HG03135 (cell line): ENCODE measurements around the gene ERRFI1.
"Not testable (repeated sequence)": the region's sequence is repeated elsewhere in the genome, so short reads cannot be mapped to it uniquely, and the experiment has no call there.

ENCODE experiments used
- ATAC-seq: cut with Tn5 transposase; IDR thresholded peaks from one replicate; pipeline ENCODE4 v1.9.1; 2021; ENCODE audit warnings: mild to moderate bottlenecking, moderate library complexity; ENCODE audit not compliant: unreplicated experiment

Gene ERRFI1

DNA sequence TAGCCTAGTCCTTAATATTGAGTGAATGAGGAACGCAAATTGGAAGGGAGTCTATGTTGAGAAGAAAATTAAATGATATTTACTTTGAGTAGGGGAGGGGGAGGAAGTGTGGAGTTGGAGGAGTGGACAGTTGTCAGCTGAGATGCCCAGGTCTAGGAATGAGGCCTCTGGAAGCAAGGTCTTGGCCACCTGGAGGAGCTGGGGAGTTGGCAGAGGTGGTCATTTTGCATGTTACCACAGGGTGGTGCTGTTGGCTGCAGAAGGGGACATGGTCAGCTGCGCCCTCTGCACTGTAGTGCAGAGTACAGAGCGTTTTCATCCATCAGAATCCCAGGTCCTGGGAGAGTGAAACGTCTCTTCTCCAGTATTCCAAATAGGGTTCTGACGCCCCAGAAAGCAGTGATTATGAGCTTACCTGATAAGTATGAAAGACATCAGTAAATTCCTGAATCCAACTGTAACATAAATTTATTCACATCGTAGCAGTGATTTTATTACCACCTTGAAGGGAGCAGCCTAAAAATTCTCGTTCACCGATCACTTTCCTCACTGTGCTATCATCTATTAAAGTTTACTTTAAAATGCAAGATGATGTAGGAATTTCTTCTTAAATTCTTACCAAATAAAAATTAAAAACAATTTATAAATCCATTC lies 50.8 kb downstream of the ERRFI1 start:
- ATAC-seq: no peak

DNA sequence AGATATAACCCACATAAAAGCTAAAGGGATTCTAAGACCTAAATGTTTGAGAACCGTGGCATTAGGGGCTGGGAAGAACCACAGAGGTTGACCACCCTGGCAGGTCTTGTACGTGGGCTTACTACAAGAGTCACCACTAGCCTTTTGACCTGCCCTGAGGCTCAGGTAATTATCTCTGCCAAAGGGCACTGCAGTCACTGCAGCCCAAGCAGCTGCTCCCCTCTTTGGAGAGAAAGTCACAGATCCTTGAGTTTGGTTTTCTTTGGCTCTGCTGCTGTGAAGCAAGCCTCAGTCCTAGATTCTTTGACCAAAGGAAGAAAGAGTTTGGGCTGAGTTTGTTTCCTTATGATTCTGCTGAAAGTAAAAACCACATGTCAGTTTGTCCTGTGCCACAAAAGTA lies 53.0 kb downstream of the ERRFI1 start:
- no peak for ATAC-seq

DNA sequence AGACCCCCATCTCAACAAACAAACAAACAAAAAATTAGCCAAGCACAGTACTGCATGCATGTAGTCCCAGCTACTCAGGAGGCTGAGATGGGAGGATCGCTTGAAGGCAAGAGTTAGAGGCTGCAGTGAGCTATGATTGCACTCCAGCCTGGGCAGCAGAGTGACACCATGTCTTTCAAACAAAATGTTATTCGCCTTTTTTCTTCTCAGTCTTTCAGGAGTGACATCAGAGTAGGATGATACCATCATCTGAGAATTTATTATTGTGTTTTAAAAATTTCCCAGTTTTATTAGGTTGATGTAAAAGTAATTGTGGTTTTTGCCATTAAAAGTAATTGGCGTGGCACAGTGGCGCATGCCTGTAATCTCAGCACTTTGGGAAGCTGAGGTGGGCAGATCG lies 53.8 kb downstream of the ERRFI1 start:
- ATAC-seq: no peak

DNA sequence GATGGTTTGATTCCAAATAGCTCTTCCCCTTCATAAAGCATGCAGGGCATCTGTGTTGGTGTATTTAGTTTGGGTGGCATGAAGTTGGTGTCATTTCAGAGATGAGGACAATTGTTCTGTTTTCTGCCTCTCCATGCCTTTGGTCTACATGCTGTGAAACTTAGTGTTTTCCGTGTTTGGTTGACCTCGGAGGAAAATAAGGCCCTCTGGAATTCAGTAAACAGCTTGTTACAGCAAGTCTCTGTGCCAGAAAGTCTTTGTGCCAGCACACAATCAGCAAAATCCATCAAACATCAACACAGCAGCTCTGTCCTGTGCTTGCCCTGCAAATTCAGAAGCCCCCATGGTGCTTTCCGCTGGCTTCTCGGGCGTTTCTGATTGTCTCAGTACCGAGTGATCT lies 55.1 kb downstream of the ERRFI1 start:
- ATAC-seq: no peak

DNA sequence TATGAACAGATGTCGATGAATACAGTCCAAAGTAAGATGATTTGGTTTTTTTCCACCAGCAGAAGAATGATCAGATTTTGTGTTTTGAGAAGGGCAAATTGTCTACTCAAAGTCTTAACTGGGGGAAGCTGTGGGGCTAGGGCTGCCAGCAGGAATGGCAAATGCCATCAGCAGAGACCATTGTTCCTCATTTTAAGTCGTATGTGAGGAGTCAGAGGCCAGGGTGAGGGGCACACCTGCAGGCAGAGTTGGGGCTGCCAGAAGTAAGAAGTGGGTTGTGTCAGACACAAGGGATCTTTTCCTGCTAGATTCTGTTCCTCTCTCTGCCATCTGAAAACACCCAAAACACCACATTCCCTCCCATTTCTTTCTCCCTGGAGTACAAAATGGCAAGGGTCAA lies 55.9 kb downstream of the ERRFI1 start:
- no peak for ATAC-seq

DNA sequence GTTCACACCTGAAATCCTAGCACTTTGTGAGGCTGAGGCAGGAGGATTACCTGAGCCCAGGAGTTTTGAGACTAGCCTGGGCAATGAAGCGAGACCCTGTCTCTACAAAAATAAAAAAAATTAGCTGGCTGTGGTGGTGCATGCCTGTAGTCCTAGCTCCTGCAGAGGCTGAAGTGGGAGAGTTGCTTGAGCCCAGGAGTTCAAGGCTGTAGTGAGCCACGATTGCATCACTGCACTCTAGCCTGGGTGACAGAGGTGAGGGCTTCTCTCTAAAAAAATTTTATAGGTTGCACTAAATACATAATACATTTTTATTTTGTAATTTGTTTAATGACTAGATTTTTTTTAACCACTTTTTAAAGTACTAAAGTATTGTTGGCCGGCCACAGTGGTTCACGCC lies 58.5 kb downstream of the ERRFI1 start:
- no peak for ATAC-seq

DNA sequence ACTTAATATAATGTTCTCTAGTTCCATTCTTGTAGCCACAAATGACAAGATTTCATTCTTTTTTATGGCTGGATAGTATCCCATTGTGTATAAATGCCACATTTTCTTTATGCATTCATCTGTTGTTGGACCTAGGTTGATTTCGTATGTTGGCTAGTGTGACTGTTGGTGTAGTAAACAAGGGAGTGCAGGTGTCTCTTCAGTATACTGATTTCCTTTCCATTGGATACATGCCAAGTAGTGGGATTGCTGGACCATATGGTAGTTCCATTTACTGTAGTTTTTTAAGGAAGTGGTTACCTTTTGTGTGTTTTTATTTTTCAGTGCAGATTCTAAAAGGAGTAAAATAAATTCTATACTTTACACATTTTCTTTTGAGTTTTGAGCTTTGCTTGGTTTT lies 58.9 kb downstream of the ERRFI1 start:
- no peak for ATAC-seq

DNA sequence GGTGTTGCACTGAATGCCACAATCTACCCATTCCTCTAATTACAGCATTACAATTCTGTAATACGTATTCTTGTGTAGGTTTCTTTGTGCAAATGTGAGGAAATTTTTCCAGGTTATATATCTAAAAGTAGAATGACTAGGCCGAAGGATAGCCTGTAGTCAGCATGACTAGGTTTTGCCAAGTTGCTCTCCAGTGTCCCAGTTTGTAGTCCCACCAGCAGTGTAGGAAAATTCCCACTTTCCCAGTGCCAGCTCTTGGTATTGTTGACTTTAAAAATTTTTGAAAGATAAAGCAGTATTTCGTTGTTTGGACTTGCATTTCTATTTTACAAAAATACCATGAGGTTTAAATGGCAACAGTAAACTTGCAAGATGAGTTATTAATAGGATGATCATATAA lies 61.6 kb downstream of the ERRFI1 start:
- ATAC-seq: no peak

DNA sequence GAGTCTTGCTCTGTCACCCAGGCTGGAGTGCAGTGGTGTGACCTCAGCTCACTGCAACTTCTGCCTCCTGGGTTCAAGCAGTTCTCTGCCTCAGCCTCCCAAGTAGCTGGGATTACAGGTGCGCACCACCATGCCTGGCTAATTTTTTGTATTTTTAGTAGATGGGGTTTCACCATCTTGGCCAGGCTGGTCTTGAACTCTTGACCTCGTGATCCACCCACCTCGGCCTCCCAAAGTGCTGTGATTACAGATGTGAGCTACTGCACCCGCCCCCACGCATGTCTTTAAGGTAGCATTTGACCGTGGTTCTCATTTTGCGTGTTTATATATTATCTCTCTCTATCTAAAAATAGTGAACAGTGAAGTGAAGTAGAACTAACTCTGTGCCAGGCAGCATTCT lies 62.3 kb downstream of the ERRFI1 start:
- not testable (repeated sequence) for ATAC-seq

DNA sequence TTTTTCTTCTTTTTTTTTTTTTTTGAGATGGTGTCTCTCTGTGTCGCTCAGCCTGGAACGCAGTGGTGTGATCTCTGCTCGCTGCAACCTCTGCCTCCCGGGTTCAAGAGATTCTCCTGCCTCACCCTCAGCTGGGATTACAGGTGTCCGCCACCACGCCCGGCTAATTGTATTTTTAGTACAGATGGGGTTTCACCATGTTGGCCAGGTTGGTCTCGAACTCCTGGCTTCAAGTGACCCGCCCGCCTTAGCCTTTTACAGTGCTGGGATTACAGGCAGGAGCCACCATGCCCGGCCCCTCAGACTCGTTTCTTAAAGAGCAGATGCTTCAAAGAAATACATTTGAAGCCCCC lies 62.8 kb downstream of the ERRFI1 start:
- not testable (repeated sequence) for ATAC-seq

DNA sequence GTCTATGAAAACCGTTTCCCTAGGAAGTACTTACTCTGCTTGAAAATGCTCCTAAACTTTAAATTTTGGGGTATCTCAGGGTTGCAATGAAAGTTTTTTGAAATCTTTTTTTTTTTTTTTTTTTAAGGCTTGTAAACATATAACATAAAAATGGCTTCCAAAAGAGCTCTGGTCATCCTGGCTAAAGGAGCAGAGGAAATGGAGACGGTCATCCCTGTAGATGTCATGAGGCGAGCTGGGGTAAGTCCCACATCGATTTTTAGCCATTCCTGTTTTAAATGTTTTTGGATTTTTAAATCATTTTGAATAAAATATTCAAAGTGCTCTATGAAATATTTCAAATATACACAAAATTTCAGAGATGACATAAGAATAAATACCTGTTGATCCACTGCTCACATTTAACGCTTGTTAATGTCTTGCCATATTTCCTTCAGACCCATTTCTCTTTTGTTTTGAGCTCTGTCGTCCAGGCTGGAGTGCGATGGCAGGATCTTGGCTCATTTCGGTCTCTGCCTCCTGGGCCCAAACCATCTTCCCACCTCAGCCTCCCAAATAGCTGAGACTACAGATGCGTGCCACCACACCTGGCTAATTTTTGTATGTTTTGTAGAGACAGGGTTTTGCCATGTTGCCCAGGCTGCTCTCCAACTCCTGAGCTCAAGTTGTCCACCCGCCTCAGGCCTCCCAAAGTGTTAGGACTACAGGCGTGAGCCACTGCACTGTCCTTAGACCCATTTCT lies 63.3 kb downstream of the ERRFI1 start:
- ATAC-seq: no peak

DNA sequence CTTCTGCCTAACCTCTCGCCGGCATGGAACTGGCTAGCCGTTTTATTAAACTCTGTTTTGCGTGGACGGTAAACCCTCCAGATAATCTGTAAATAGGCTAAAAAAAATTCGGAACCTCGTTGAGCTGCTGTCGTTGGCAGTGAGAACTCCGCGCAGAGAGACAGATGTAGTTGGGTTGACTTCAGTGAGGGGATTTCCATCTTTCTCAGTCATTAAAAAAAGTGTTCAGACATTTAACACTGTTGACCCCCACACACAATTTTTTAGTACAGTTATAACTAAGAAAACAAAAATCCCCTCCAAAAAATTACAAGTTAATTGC lies 64.1 kb downstream of the ERRFI1 start:
- ATAC-seq: peak; percentile 12
